ENCODE results near the gene COX6A1. TPM values are rescaled to one million over a fixed set of nuclear protein-coding genes. Genes with fewer than 3 reads are reported as not detected.

Gene COX6A1
- total and polyA plus RNA-seq, 12 donors: 101 to 859 (median 160) TPM

GRCh38 chr12:120457133-120457532 lies 19.2 kb downstream of the COX6A1 start:
- Histone ChIP-seq H3K27ac (no peak overlapping the region), H3K4me1 (no peaks in the 10 kb centered on the region), H3K9me3 (no peaks in the 10 kb centered on the region), H3K4me3 (no peak overlapping the region), H3K36me3 (peaks cover 0 to 99% (median 53%) of the 10 kb centered on the region in 9 donors), H3K27me3 (no peaks in the 10 kb centered on the region)
- 82 to 83% methylated on average over 6 of the region's 6 CpGs for WGBS, 2 donors
- TF ChIP-seq, protein P1, sequence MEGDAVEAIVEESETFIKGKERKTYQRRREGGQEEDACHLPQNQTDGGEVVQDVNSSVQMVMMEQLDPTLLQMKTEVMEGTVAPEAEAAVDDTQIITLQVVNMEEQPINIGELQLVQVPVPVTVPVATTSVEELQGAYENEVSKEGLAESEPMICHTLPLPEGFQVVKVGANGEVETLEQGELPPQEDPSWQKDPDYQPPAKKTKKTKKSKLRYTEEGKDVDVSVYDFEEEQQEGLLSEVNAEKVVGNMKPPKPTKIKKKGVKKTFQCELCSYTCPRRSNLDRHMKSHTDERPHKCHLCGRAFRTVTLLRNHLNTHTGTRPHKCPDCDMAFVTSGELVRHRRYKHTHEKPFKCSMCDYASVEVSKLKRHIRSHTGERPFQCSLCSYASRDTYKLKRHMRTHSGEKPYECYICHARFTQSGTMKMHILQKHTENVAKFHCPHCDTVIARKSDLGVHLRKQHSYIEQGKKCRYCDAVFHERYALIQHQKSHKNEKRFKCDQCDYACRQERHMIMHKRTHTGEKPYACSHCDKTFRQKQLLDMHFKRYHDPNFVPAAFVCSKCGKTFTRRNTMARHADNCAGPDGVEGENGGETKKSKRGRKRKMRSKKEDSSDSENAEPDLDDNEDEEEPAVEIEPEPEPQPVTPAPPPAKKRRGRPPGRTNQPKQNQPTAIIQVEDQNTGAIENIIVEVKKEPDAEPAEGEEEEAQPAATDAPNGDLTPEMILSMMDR (IDR thresholded peaks at IDR 0.05): peak in 4 of 9 donors; percentile 9 to 24 (median 19)
- DNase-seq (no peak), ATAC-seq (no peak)
- intact Hi-C loops (cut with DNase I): no loop called here

DNA sequence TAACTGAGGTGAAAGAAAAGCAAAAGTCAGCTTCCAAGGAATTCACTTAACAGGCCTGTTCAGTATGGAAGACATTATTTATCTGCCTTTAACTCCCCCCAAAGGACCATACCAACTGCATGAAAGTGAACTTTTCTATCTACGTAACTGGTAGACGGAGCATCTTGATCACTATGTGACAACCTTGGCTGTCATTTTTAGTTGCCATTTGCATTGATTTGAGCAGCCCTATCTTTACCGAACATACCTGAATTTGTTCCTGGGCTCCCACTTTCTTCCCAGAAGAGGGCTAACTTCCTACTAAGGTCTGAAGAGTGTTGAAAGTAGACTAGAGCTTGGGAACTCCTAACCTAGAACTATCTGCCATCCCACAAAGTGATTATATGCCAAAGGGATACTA lies 22.2 kb downstream of the COX6A1 start:
- no peaks in the 10 kb centered on the region for H3K27me3 ChIP-seq
- intact Hi-C loops (cut with DNase I): no loop called here
- ATAC-seq: no peak
- H3K4me1 ChIP-seq: peaks cover 0 to 1% (median 0%) of the 10 kb centered on the region in 9 donors
- H3K9me3 ChIP-seq: no peaks in the 10 kb centered on the region
- TF ChIP-seq, protein P1 (IDR thresholded peaks at IDR 0.05): no peak
- WGBS, 2 donors: 86 to 92% methylated on average over 3 of the region's 3 CpGs
- no peak for DNase-seq
- H3K36me3 ChIP-seq: peaks cover 0 to 100% (median 70%) of the 10 kb centered on the region in 9 donors
- H3K27ac ChIP-seq: no peak overlapping the region
- H3K4me3 ChIP-seq: no peak overlapping the region

DNA sequence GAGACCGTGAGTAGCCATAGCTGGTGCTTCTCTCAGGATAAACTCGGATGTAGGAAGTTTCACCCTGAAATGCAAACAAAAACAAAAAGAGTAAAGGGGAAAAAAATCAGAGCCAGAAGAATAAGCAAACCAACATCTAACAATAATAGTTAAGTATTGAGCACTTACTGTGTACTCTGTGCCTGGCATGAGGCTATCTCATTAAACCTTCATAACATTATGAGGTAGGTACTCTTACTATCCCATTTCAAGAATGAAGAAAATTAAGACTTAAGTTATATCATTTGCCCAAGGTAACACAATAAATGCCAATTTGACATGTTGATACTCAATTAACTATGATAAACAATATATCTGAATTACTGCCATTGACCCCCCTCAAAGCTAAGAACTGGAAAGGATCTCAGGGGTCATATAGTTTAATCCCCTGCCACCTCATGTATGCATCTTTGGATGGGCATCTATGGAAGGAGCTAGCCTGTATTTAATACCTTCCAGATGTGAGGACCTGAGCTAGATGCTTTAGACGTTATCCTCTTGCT lies 24.3 kb downstream of the COX6A1 start:
- no peak for ATAC-seq
- Histone ChIP-seq H3K4me1 (peaks cover 0 to 21% (median 14%) of the 10 kb centered on the region in 9 donors), H3K27ac (no peak overlapping the region), H3K27me3 (no peaks in the 10 kb centered on the region), H3K36me3 (peaks cover 0 to 100% (median 72%) of the 10 kb centered on the region in 9 donors), H3K9me3 (no peaks in the 10 kb centered on the region), H3K4me3 (no peak overlapping the region)
- intact Hi-C loops (cut with DNase I): no loop called here
- TF ChIP-seq, protein P1 (IDR thresholded peaks at IDR 0.05): no peak
- no peak for DNase-seq
- WGBS, 2 donors: 82 to 84% methylated on average over 3 of the region's 3 CpGs

GRCh38 chr12:120463712-120464111 lies 25.8 kb downstream of the COX6A1 start:
- H3K27me3 ChIP-seq: no peaks in the 10 kb centered on the region
- H3K9me3 ChIP-seq: no peaks in the 10 kb centered on the region
- H3K4me1 ChIP-seq: peaks cover 0 to 37% (median 28%) of the 10 kb centered on the region in 9 donors
- no peak overlapping the region for H3K4me3 ChIP-seq
- intact Hi-C loops (cut with DNase I): no loop called here
- no peak overlapping the region for H3K27ac ChIP-seq
- WGBS, 2 donors: 86 to 92% methylated on average over 5 of the region's 5 CpGs
- TF ChIP-seq, protein P1 (IDR thresholded peaks at IDR 0.05): no peak
- ATAC-seq (no peak), DNase-seq (no peak)
- peaks cover 0 to 91% (median 61%) of the 10 kb centered on the region in 9 donors for H3K36me3 ChIP-seq
